Neuron (in vitro differentiated cells): ENCODE measurements around the gene CD2AP.
"Not testable (repeated sequence)": the region's sequence is repeated elsewhere in the genome, so short reads cannot be mapped to it uniquely, and the experiment has no call there.

ENCODE experiments used
- H2AFZ ChIP-seq: one replicate; pipeline ENCODE4 v1.6.1; 2013; ENCODE audit warnings: low read depth, mild to moderate bottlenecking, inconsistent platforms, low read length, moderate library complexity
- H3K27me3 ChIP-seq: one replicate; pipeline ENCODE4 v1.6.1; 2013; ENCODE audit warnings: low read length; ENCODE audit not compliant: insufficient read depth
- H3K36me3 ChIP-seq: one replicate; pipeline ENCODE4 v1.6.1; 2013; ENCODE audit warnings: low read length; ENCODE audit not compliant: insufficient read depth
- H3K4me1 ChIP-seq: one replicate; pipeline ENCODE4 v1.6.1; 2013; ENCODE audit warnings: low read length; ENCODE audit not compliant: insufficient read depth
- H3K4me3 ChIP-seq: 2 replicates; pipeline ENCODE4 v1.5.1; 2013; ENCODE audit warnings: mild to moderate bottlenecking, low read length, moderate library complexity
- H3K9me3 ChIP-seq: one replicate; pipeline ENCODE4 v1.6.1; 2013; ENCODE audit warnings: low read length

The CD2AP gene

GRCh38 chr6:47477497-47478232 lies at the start of gene CD2AP:
Gene CD2AP (plus strand): TSS chr6:47477789. CDS start chr6:47478245, 456 bp downstream.
- Histone ChIP-seq H3K4me1 (peaks cover 11% of the 10 kb centered on the region), H3K4me3 (peak within 1 kb of the TSS; percentile 59), H3K36me3 (no peaks in the 10 kb centered on the region), H3K27me3 (peaks cover 16% of the 10 kb centered on the region), H3K9me3 (no peaks in the 10 kb centered on the region), H2AFZ (peak within 1 kb of the TSS; percentile 51)

- H3K27me3 ChIP-seq = no peaks in the 10 kb centered on the region
- no peaks in the 10 kb centered on the region for H3K9me3 ChIP-seq
- no peaks in the 10 kb centered on the region for H3K36me3 ChIP-seq
- H3K4me3 ChIP-seq = no peak overlapping the region
- H3K4me1 ChIP-seq = no peaks in the 10 kb centered on the region
- no peak overlapping the region for H2AFZ ChIP-seq
Measured at GRCh38 chr6:47428288-47428687, 49.3 kb upstream of the CD2AP start.

GRCh38 chr6:47428746-47429664 lies 48.6 kb upstream of the CD2AP start:
- Histone ChIP-seq H3K9me3 (no peaks in the 10 kb centered on the region), H3K36me3 (no peaks in the 10 kb centered on the region), H3K27me3 (no peaks in the 10 kb centered on the region)

GRCh38 chr6:47434372-47435253 lies 43.0 kb upstream of the CD2AP start:
- Histone ChIP-seq H3K27me3 (no peaks in the 10 kb centered on the region), H3K4me3 (no peak overlapping the region), H3K4me1 (no peaks in the 10 kb centered on the region), H3K36me3 (no peaks in the 10 kb centered on the region), H2AFZ (no peak overlapping the region), H3K9me3 (no peaks in the 10 kb centered on the region)

More at GRCh38 chr6:47428746-47429664, 48.6 kb upstream of the CD2AP start:
- Histone ChIP-seq H3K4me1 (no peaks in the 10 kb centered on the region), H3K4me3 (no peak overlapping the region), H2AFZ (no peak overlapping the region)

- no peak overlapping the region for H2AFZ ChIP-seq
- H3K27me3 ChIP-seq = no peaks in the 10 kb centered on the region
- no peaks in the 10 kb centered on the region for H3K9me3 ChIP-seq
- no peak overlapping the region for H3K4me3 ChIP-seq
- H3K4me1 ChIP-seq = no peaks in the 10 kb centered on the region
- H3K36me3 ChIP-seq = no peaks in the 10 kb centered on the region
Measured at GRCh38 chr6:47435254-47435612, 42.4 kb upstream of the CD2AP start.

GRCh38 chr6:47437592-47437991 lies 40.0 kb upstream of the CD2AP start:
- Histone ChIP-seq H2AFZ (no peak overlapping the region), H3K27me3 (no peaks in the 10 kb centered on the region), H3K4me1 (no peaks in the 10 kb centered on the region), H3K36me3 (no peaks in the 10 kb centered on the region), H3K4me3 (no peak overlapping the region), H3K9me3 (no peaks in the 10 kb centered on the region)

GRCh38 chr6:47438481-47439347 lies 38.9 kb upstream of the CD2AP start:
- no peaks in the 10 kb centered on the region for H3K36me3 ChIP-seq
- H3K9me3 ChIP-seq = no peaks in the 10 kb centered on the region
- no peaks in the 10 kb centered on the region for H3K27me3 ChIP-seq
- H2AFZ ChIP-seq = no peak overlapping the region
- no peaks in the 10 kb centered on the region for H3K4me1 ChIP-seq
- H3K4me3 ChIP-seq = no peak overlapping the region

GRCh38 chr6:47439348-47439668 lies 38.3 kb upstream of the CD2AP start:
- Histone ChIP-seq H3K27me3 (no peaks in the 10 kb centered on the region), H3K4me3 (no peak overlapping the region), H3K4me1 (no peaks in the 10 kb centered on the region), H3K9me3 (no peaks in the 10 kb centered on the region), H3K36me3 (no peaks in the 10 kb centered on the region), H2AFZ (no peak overlapping the region)

- Histone ChIP-seq H3K36me3 (no peaks in the 10 kb centered on the region), H2AFZ (no peak overlapping the region), H3K4me1 (no peaks in the 10 kb centered on the region), H3K4me3 (no peak overlapping the region), H3K27me3 (no peaks in the 10 kb centered on the region), H3K9me3 (no peaks in the 10 kb centered on the region)
Measured at GRCh38 chr6:47440719-47441118, 36.9 kb upstream of the CD2AP start.

- not testable (repeated sequence) for H2AFZ ChIP-seq, H3K4me1 ChIP-seq, H3K36me3 ChIP-seq, H3K9me3 ChIP-seq, H3K4me3 ChIP-seq, H3K27me3 ChIP-seq
Measured at GRCh38 chr6:47444964-47445363, 32.6 kb upstream of the CD2AP start.

- Histone ChIP-seq H3K4me1 (no peaks in the 10 kb centered on the region), H3K27me3 (no peaks in the 10 kb centered on the region), H3K9me3 (no peaks in the 10 kb centered on the region), H2AFZ (no peak overlapping the region), H3K36me3 (no peaks in the 10 kb centered on the region), H3K4me3 (no peak overlapping the region)
Measured at GRCh38 chr6:47446669-47447330, 30.8 kb upstream of the CD2AP start.

GRCh38 chr6:47447722-47448121 lies 29.9 kb upstream of the CD2AP start:
- Histone ChIP-seq H3K36me3 (no peaks in the 10 kb centered on the region), H3K4me1 (no peaks in the 10 kb centered on the region), H2AFZ (no peak overlapping the region), H3K27me3 (no peaks in the 10 kb centered on the region), H3K4me3 (no peak overlapping the region), H3K9me3 (no peaks in the 10 kb centered on the region)
